Loucy (cell line): Measurements from ENCODE around the gene HBM.

ENCODE experiments used
- CTCF ChIP-seq: fragments of 200-600 bp; sonication (generic); conservative IDR thresholded peaks from 2 replicates; pipeline ENCODE4 v1.5.1; 2014; ENCODE audit warnings: mild to moderate bottlenecking, antibody characterized with exemption, low read length
- EZH2phosphoT487 ChIP-seq: fragments of 200-600 bp; IDR thresholded peaks from 2 replicates; pipeline ENCODE4 v1.6.1; 2018; ENCODE audit warnings: antibody characterized with exemption, mild to moderate bottlenecking, moderate library complexity, borderline replicate concordance

DNA sequence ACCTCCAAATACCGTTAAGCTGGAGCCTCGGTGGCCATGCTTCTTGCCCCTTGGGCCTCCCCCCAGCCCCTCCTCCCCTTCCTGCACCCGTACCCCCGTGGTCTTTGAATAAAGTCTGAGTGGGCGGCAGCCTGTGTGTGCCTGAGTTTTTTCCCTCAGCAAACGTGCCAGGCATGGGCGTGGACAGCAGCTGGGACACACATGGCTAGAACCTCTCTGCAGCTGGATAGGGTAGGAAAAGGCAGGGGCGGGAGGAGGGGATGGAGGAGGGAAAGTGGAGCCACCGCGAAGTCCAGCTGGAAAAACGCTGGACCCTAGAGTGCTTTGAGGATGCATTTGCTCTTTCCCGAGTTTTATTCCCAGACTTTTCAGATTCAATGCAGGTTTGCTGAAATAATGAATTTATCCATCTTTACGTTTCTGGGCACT, 11.6 kb downstream of the HBM start:
- no peak for TF ChIP-seq CTCF
- no peak for TF ChIP-seq EZH2phosphoT487
